Measurements from ENCODE around the gene TCERG1L.

The TCERG1L gene

GRCh38 chr10:131269776-131270460 is 41.6 kb downstream of the TCERG1L start:
- no peak for DNase-seq

GRCh38 chr10:131267814-131268095 is 43.8 kb downstream of the TCERG1L start:
- no peak for DNase-seq

- no peak for DNase-seq
These were observed 44.3 kb downstream of the TCERG1L start for GRCh38 chr10:131266936-131267813.

- no peak for DNase-seq
These were observed 47.3 kb downstream of the TCERG1L start for GRCh38 chr10:131264110-131264788.

DNA sequence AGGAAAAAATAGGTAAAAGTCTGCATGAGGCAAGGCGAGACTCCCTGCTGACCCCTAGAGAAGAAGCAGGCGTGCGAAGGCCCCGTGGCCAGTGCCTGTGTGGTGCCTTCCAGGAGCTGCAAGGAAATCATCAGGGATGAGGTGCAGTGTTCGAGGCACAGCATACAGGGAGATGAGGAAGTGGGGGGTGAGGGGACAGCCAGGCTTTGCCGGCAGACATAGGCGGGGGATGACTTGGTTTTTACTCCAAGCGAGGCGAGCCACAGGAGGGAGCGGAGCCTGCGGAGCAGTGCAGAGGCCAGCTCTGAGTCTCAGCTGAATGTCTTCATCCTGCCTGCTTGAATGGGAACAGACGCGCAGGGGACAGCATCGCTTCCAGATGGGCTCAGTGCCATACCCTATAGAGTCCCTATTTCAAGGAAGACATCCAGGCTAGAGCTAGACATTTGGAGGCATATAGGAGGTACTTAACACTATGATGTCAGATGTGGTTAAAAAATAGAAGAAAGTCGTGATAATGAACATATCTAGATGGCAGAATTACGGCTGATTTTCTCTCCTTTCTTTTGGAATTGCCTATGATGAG is 49.5 kb downstream of the TCERG1L start:
- no peak for DNase-seq

GRCh38 chr10:131260452-131261211 is 50.9 kb downstream of the TCERG1L start:
- no peak for DNase-seq

GRCh38 chr10:131260031-131260430 is 51.5 kb downstream of the TCERG1L start:
- no peak for DNase-seq

GRCh38 chr10:131259535-131259934 is 52.0 kb downstream of the TCERG1L start:
- no peak for DNase-seq

DNA sequence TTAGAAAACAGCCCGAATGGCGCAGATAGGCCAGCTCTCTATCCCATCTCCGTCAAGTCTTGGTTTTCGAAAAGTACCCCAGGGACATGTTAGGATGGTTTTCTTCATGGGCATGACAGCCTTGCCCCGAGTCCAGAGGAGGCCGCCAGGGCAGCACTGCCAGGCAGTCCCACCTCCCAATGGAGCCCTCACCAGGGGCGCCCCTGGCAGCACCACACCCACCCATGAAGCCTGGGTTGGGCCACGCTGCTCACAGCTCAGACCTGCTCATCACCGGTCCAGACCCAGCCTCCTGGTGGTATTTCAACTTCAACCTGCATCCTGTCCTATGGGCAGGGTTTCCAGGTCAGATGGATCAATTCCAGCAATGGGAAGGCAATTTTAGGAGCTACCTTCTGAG is 53.3 kb downstream of the TCERG1L start:
- no peak for DNase-seq

DNA sequence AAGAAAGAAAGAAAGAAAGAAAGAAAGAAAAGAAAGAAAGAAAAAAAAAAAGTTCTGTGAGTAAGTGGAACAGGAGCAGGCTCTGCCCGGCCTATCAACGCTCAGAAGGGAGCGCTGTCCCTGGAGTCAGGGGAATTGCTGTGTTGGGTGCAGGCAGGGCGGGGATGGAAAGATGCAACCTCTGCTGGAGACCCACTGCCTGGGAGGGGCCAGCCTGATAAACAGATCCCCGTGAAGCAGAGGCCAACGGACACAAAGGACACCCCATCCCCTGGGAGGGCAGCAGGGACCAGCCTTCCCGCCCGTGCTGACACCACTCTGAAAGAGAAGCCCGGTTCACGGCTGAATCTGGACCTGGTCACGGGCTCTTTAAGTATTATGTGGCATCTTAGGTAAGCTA is 54.5 kb downstream of the TCERG1L start:
- DNase-seq, result no peak

DNA sequence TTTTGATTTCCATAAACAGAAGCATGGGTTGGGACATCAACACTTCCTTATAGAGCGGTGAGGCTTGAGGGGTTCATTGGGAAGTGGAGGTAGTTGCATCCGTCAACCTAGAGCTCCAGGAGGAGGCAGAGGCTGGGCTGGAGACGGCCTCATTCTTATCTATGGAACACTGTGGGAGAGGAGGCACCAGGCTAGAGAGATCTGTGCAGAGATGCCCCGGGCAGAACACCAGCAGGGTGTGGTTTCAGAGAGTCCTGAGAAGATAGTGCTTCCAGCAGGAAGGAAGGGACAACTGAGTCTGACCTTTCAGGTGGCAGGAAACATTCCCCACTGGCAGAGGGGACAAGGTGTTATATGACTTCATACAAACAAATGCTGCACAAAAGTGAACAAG is 56.7 kb downstream of the TCERG1L start:
- DNase-seq, result no peak

DNA sequence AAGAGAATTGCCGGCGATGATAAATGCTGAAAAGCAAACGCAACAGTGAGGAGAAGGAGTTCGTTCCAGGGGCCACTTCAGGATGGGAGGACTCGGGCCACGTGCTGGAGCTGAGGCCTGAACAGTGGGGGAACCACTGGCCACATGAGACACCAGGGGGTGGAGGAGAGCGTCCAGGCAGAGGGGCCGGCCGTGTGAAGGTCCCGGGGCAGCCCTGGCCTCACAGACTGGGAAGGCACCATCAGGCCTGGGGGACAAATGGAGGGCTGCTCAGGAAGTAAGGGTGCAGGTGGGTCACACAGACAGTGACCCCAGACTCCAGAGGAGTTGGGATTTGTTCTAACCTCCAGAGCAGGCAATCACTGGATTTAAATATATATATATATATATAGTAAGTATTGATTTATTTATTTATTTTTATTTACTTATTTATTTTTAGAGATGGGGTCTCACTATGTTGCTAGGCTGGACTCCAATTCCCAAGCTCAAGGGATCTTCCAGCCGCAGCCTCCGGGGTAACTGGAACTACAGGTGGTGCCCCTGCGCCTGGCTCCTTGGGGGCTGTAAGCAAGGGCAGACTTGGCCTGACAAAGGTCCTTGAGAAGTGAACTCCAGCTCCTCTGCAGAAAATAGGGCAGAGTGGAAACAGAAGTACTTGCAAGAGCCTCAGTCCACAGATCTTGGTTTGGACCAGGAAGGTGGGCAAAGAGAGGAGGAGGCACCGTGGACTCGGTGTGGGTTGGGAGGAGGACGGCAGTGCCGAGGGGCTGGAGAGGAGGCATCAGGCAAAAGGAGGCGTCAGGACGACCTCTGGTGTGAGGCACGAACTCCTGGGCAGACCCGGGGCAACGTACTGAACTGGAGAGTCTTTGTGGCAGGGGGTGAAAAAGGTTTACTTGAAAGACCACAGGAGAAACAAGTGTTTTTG is 57.3 kb downstream of the TCERG1L start:
- DNase-seq, result no peak

GRCh38 chr10:131252567-131253276 is 58.8 kb downstream of the TCERG1L start:
- DNase-seq, result no peak

- DNase-seq, result no peak
These were observed 60.4 kb downstream of the TCERG1L start for GRCh38 chr10:131251146-131251541.

- no peak for DNase-seq
These were observed 60.9 kb downstream of the TCERG1L start for GRCh38 chr10:131250454-131251145.

DNA sequence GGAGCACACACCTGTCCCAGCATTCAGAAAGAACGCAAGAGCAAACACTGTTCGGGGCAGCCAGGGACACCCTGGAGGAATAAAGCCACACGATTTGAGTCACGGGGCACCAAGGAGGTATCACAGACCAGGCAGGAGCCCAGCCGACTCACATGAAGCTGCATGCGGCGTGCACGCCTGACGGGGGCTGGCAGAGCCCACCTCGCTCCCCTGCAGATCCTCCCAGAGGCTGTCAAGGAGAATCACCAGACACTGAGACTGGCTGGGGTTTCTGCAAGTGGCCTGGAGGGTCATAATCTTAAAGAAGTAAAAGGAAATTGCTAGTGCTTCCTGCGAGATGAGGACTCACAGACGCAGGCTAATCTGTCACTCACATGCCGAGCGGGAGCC is 61.6 kb downstream of the TCERG1L start:
- DNase-seq, result no peak

DNA sequence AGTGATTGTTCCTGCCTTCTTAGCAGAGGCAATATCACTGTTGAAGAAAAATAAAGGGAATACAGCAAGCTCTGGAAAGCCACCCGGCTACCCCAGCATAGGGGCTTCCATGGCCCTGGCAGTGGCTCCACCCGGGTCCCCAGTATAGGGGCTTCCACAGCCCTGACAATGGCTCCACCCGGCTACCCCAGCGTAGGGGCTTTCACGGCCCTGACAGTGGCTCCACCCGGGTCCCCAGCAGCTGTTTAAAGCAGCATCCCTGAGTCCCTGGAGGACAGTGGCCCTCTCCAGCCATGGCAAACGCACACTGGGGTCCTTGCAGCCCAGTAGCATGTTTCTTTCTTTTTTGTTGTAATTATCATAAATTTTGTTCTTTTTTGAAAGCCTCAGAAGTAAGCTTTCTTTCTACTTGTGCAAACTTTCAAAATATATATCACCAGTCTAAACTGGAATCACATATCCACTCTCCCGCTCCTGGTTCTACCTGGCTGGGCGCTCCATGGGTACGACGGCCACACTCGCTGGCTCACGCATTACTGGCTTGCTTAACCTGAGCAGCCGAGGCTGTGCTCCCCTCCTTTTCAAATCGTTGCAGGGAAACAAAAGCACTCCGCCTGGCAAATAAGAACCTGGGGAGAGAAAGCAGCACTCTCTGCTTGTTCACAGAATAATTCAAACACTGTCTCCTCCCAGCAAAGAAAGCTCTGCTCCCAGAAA is 62.1 kb downstream of the TCERG1L start:
- DNase-seq, result no peak

GRCh38 chr10:131248376-131249165 is 63.0 kb downstream of the TCERG1L start:
- DNase-seq, result no peak

DNA sequence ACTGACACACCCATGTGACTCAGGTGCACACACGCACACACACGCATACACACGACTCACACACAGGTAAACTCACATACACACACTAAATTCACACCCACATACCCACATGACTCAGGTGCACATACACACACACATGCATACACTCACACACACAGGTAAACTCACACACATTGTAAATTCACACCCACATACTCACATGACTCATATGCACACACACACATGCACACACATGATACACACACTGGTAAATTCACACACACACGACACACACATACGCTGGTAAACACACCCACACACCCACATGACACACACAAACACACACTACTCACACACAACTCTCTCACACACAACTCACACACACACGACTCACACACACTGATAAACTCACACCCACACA is 63.6 kb downstream of the TCERG1L start:
- DNase-seq, result no peak
